ENCODE data around the gene ATP9B.

GRCh38 chr18:79117385-79117784, 48.2 kb downstream of the ATP9B start:
- TF ChIP-seq RCOR1 (IDR thresholded peaks at IDR 0.05; ENCODE audit: low read length): no peak
- TF ChIP-seq, protein P1, sequence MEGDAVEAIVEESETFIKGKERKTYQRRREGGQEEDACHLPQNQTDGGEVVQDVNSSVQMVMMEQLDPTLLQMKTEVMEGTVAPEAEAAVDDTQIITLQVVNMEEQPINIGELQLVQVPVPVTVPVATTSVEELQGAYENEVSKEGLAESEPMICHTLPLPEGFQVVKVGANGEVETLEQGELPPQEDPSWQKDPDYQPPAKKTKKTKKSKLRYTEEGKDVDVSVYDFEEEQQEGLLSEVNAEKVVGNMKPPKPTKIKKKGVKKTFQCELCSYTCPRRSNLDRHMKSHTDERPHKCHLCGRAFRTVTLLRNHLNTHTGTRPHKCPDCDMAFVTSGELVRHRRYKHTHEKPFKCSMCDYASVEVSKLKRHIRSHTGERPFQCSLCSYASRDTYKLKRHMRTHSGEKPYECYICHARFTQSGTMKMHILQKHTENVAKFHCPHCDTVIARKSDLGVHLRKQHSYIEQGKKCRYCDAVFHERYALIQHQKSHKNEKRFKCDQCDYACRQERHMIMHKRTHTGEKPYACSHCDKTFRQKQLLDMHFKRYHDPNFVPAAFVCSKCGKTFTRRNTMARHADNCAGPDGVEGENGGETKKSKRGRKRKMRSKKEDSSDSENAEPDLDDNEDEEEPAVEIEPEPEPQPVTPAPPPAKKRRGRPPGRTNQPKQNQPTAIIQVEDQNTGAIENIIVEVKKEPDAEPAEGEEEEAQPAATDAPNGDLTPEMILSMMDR (IDR thresholded peaks at IDR 0.05): no peak
- no peak for TF ChIP-seq JUND (IDR thresholded peaks at IDR 0.05)
- TF ChIP-seq, protein P2, sequence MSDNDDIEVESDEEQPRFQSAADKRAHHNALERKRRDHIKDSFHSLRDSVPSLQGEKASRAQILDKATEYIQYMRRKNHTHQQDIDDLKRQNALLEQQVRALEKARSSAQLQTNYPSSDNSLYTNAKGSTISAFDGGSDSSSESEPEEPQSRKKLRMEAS (IDR thresholded peaks at IDR 0.05; ENCODE audit: low read depth): no peak
- TF ChIP-seq FOXM1 (IDR thresholded peaks at IDR 0.05; ENCODE audit: low read depth): no peak
- TF ChIP-seq SMC3 (IDR thresholded peaks at IDR 0.05; ENCODE audit: low read depth, low read length): no peak
